Measurements from ENCODE around the gene OVCH2. TPM values are rescaled to one million over a fixed set of nuclear protein-coding genes. Genes with fewer than 3 reads are reported as not detected.

The OVCH2 gene
- total RNA-seq, 1 experiment from 2014 or later = 0.34 TPM

DNA sequence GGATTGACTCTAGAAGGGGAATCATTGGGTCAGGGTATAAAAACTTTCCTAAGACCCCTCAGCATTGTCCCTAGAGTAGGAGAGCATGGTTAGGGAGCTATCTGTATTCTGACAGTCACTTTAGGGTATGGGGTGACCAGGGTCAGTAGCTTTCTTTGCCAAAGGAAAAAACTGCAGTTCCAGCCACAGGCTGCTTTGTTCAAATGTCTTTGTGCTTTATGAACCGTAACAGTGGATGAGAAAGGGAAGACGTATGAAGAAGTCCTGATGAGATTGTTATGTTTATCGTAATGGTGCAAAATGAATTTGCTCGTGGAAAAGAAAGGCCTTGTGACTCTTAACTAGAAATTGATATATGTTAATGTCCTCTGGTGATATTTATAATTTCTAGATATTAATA, 63.0 kb downstream of the OVCH2 start:
- intact Hi-C loops (cut with micrococcal nuclease; ENCODE audit: unreplicated experiment) = no loop called here
- Histone ChIP-seq H3K36me3 (ENCODE audit: control insufficient read depth, insufficient read depth, low read length) (peaks cover 7% of the 10 kb centered on the region), H3K4me3 (ENCODE audit: low read depth, low read length) (no peak overlapping the region), H3K9me3 (no peaks in the 10 kb centered on the region), H3K27me3 (replicated peaks; ENCODE audit: control insufficient read depth, insufficient read depth, low read length) (no peaks in the 10 kb centered on the region), H3K4me1 (peaks cover 4% of the 10 kb centered on the region; the same call in 1 of the 2 replicates)
- no peak for DNase-seq
- Mint-ChIP-seq H3K36me3 (ENCODE audit: insufficient read depth, unreplicated experiment) (peaks cover 77% of the 10 kb centered on the region), H3K27ac (ENCODE audit: unreplicated experiment) (no peak overlapping the region), H3K4me1 (ENCODE audit: low read depth, unreplicated experiment) (peaks cover 19% of the 10 kb centered on the region), H3K9me3 (ENCODE audit: unreplicated experiment) (no peaks in the 10 kb centered on the region), H3K27me3 (ENCODE audit: insufficient read depth, unreplicated experiment) (no peaks in the 10 kb centered on the region), H3K4me3 (ENCODE audit: unreplicated experiment) (no peak overlapping the region)
- TF ChIP-seq CTCF (IDR thresholded peaks at IDR 0.05; ENCODE audit: insufficient read depth in 1 of 2, low read depth in 1 of 2, low read length in 1 of 2, severe bottlenecking in 1 of 2, unreplicated experiment in 1 of 2) = no peak
- ChIA-PET CTCF (interaction anchor here (0.8 to 1.7 kb wide), 2 partner anchors 14 to 71 kb away, joined by 3 to 6 read pairs; no protein-coding TSS in a partner anchor), POLR2A (no interaction called here)
- BruUV-seq (replicated peaks) = no TSS peak

DNA sequence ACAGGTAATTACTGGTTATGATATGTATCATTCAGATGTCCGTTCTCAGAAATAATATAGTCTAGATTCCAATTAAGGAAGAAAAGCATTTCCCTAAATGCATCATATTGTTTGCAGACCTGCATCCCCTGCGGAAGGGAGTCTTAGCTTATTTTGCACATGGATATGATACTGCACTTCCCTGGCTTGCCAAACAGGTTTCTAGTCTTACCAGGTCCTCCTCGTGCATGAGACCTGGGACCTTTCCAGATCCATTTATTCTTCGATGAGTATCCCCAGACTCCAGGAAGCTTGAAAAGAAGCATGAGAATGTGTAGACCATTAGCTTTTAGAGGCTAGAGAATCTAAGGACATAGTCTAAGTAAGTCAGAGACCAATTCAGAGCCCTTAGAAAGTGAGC, 63.5 kb downstream of the OVCH2 start:
- no peak for DNase-seq
- H3K9me3 Mint-ChIP-seq (ENCODE audit: unreplicated experiment) = no peaks in the 10 kb centered on the region
- no peak overlapping the region for H3K27ac Mint-ChIP-seq (ENCODE audit: unreplicated experiment)
- H3K4me3 Mint-ChIP-seq (ENCODE audit: unreplicated experiment) = no peak overlapping the region
- H3K4me3 ChIP-seq (ENCODE audit: low read depth, low read length) = no peak overlapping the region
- H3K36me3 ChIP-seq (ENCODE audit: control insufficient read depth, insufficient read depth, low read length) = peaks cover 5% of the 10 kb centered on the region
- intact Hi-C loops (cut with micrococcal nuclease; ENCODE audit: unreplicated experiment) = no loop called here
- H3K27me3 ChIP-seq (replicated peaks; ENCODE audit: control insufficient read depth, insufficient read depth, low read length) = no peaks in the 10 kb centered on the region
- BruUV-seq (replicated peaks) = no TSS peak
- H3K27me3 Mint-ChIP-seq (ENCODE audit: insufficient read depth, unreplicated experiment) = no peaks in the 10 kb centered on the region
- no peak for TF ChIP-seq CTCF (IDR thresholded peaks at IDR 0.05; ENCODE audit: insufficient read depth in 1 of 2, low read depth in 1 of 2, low read length in 1 of 2, severe bottlenecking in 1 of 2, unreplicated experiment in 1 of 2)
- peaks cover 19% of the 10 kb centered on the region for H3K4me1 Mint-ChIP-seq (ENCODE audit: low read depth, unreplicated experiment)
- CTCF ChIA-PET = interaction anchor here (0.8 to 1.7 kb wide), 2 partner anchors 14 to 71 kb away, joined by 3 to 6 read pairs; no protein-coding TSS in a partner anchor
- peaks cover 4% of the 10 kb centered on the region; the same call in 1 of the 2 replicates for H3K4me1 ChIP-seq
- H3K36me3 Mint-ChIP-seq (ENCODE audit: insufficient read depth, unreplicated experiment) = peaks cover 76% of the 10 kb centered on the region
- H3K9me3 ChIP-seq = no peaks in the 10 kb centered on the region
- POLR2A ChIA-PET = no interaction called here

- CTCF ChIA-PET = no interaction called here
- Histone ChIP-seq H3K9me3 (no peaks in the 10 kb centered on the region), H3K27me3 (replicated peaks; ENCODE audit: control insufficient read depth, insufficient read depth, low read length) (no peaks in the 10 kb centered on the region), H3K4me3 (ENCODE audit: low read depth, low read length) (no peak overlapping the region), H3K36me3 (ENCODE audit: control insufficient read depth, insufficient read depth, low read length) (peaks cover 7% of the 10 kb centered on the region), H3K4me1 (no peaks in the 10 kb centered on the region)
- H3K27me3 Mint-ChIP-seq (ENCODE audit: insufficient read depth, unreplicated experiment) = no peaks in the 10 kb centered on the region
- BruUV-seq (replicated peaks) = no TSS peak
- no peak overlapping the region for H3K4me3 Mint-ChIP-seq (ENCODE audit: unreplicated experiment)
- no peaks in the 10 kb centered on the region for H3K9me3 Mint-ChIP-seq (ENCODE audit: unreplicated experiment)
- H3K36me3 Mint-ChIP-seq (ENCODE audit: insufficient read depth, unreplicated experiment) = peaks cover 82% of the 10 kb centered on the region
- no peak for DNase-seq
- peak overlapping the region; percentile 9 for H3K27ac Mint-ChIP-seq (ENCODE audit: unreplicated experiment)
- no peak for TF ChIP-seq CTCF (IDR thresholded peaks at IDR 0.05; ENCODE audit: insufficient read depth in 1 of 2, low read depth in 1 of 2, low read length in 1 of 2, severe bottlenecking in 1 of 2, unreplicated experiment in 1 of 2)
- intact Hi-C loops (cut with micrococcal nuclease; ENCODE audit: unreplicated experiment) = no loop called here
- POLR2A ChIA-PET = no interaction called here
- H3K4me1 Mint-ChIP-seq (ENCODE audit: low read depth, unreplicated experiment) = peaks cover 19% of the 10 kb centered on the region
These were observed 65.5 kb downstream of the OVCH2 start for GRCh38 chr11:7640816-7641215.
